BLaER1 (cell line): ENCODE results near the gene CGAS.
"Not testable (repeated sequence)": the region's sequence is repeated elsewhere in the genome, so short reads cannot be mapped to it uniquely, and the experiment has no call there.

Experiments
- H3K27ac ChIP-seq: shearing (Covaris generic); formaldehyde crosslinking; 2 replicates; pipeline ENCODE4 v1.8.1; 2022
- H3K27me3 ChIP-seq: shearing (Covaris generic); formaldehyde crosslinking; 2 replicates; pipeline ENCODE4 v1.8.1; 2022
- H3K36me3 ChIP-seq: shearing (Covaris generic); formaldehyde crosslinking; 2 replicates; pipeline ENCODE4 v1.8.1; 2022
- H3K4me1 ChIP-seq: shearing (Covaris generic); formaldehyde crosslinking; 2 replicates; pipeline ENCODE4 v1.8.1; 2022
- H3K4me2 ChIP-seq: shearing (Covaris generic); formaldehyde crosslinking; 2 replicates; pipeline ENCODE4 v1.8.1; 2022
- H3K4me3 ChIP-seq: shearing (Covaris generic); formaldehyde crosslinking; 2 replicates; pipeline ENCODE4 v1.8.1; 2022
- H3K9ac ChIP-seq: shearing (Covaris generic); formaldehyde crosslinking; 2 replicates; pipeline ENCODE4 v1.8.1; 2022
- H3K9me3 ChIP-seq: shearing (Covaris generic); formaldehyde crosslinking; 2 replicates; pipeline ENCODE4 v1.8.1; 2022
- H4K20me1 ChIP-seq: shearing (Covaris generic); formaldehyde crosslinking; 2 replicates; pipeline ENCODE4 v1.8.1; 2022
- Cebpa-rat ChIP-seq: shearing (Covaris generic); IDR thresholded peaks from 2 replicates; pipeline ENCODE4 v1.8.1; 2022

Gene CGAS

DNA sequence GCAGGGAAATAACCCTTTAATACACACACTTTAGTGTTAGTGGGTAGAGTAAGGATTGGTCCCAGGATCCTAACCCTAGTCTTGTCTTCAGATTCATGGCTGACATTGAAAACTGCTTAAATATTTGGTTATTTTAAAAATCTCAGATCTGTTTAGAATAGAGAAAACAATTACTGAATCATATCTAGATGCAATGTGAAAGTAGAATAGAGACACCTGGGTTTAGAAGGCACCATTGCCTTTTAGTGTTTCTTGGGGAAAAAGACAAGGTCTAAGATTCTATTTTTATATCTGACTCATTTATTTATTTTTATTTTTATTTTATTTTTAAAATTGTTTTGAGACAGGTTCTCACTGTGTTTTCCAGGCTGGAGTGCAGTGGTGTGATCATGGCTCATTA, 51.4 kb downstream of the CGAS start:
- TF ChIP-seq Cebpa-rat = no peak
- H3K4me2 ChIP-seq = no peak overlapping the region
- no peaks in the 10 kb centered on the region for H3K27me3 ChIP-seq
- H3K36me3 ChIP-seq = no peaks in the 10 kb centered on the region
- no peaks in the 10 kb centered on the region for H3K9me3 ChIP-seq
- H3K9ac ChIP-seq = no peak overlapping the region
- H3K4me1 ChIP-seq = no peaks in the 10 kb centered on the region
- H3K27ac ChIP-seq = no peak overlapping the region
- no peaks in the 10 kb centered on the region for H4K20me1 ChIP-seq
- H3K4me3 ChIP-seq = no peak overlapping the region

DNA sequence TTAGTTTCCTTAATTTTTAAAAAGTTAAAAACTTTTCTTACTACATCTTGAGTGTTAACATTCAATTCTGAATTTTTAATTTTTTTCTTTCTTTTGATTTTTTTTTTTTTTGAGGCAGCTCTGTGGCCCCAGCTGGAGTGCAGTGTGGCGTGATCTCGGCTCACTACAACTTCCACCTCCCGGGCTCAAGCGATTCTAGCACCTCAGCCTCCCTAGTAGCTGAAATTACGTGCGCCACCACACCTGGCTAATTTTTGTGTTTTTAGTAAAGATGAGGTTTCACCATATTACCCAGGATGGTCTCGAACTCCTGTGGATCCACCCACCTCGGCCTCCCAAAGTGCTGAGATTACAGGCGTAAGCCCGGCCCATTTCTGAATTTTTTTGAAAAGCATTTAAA, 56.2 kb downstream of the CGAS start:
- TF ChIP-seq Cebpa-rat = no peak
- 0 out of 2 replicates have a peak, but pooled peaks cover 5% of the 10 kb centered on the region for H3K36me3 ChIP-seq
- H3K9ac ChIP-seq = no peak overlapping the region
- no peak overlapping the region for H3K4me3 ChIP-seq
- H4K20me1 ChIP-seq = no peaks in the 10 kb centered on the region
- peaks cover 16% of the 10 kb centered on the region for H3K9me3 ChIP-seq
- H3K27me3 ChIP-seq = no peaks in the 10 kb centered on the region
- no peak overlapping the region for H3K4me2 ChIP-seq
- no peak overlapping the region for H3K27ac ChIP-seq
- no peaks in the 10 kb centered on the region for H3K4me1 ChIP-seq

DNA sequence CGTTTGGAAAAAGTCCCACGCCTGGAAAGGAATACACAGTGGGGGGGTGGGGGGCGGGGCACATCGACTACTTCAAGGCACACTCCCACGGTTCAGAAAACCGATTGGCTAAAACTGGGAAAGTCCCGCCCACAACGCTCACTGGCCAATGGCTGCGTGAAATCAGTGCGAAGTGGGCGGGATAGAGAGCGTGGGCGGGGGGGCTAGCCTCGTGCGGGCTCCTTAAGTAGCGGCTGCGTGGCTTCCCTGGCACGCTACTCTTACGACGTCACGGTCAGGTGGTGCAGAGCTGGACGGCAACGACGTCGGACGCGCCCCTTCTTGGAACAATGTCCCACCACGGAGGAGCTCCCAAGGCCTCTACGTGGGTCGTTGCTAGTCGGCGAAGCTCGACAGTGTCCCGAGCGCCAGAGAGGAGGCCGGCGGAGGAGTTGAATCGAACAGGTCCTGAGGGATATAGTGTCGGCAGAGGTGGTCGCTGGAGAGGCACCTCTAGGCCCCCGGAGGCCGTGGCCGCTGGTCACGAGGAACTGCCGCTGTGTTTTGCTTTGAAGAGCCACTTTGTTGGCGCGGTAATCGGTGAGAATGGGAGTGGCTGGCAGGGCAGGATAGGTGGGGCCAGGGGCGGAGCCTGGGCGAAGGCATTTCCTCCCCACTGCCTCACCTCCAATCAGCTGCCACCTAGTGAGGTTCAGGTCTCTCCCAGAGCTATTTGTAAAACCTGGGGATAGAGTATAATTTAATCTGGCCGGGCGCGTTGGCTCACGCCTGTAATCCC, 57.3 kb downstream of the CGAS start, which contains the start of gene DDX43:
TSS of gene DDX43 (plus strand) at position 252 of the 778 bp plus-strand sequence. CDS start at position 330, 78 bp downstream.
- Histone ChIP-seq H3K36me3 (0 out of 2 replicates have a peak, but pooled peaks cover 5% of the 10 kb centered on the region), H3K4me1 (no peaks in the 10 kb centered on the region), H3K4me3 (no peak within 1 kb of the TSS), H3K4me2 (no peak within 1 kb of the TSS), H3K9ac (no peak within 1 kb of the TSS), H3K27me3 (peaks cover 4% of the 10 kb centered on the region; the same call in 1 of the 2 replicates), H3K27ac (no peak within 1 kb of the TSS), H3K9me3 (peaks cover 16% of the 10 kb centered on the region), H4K20me1 (no peaks in the 10 kb centered on the region)
- TF ChIP-seq Cebpa-rat = no peak

DNA sequence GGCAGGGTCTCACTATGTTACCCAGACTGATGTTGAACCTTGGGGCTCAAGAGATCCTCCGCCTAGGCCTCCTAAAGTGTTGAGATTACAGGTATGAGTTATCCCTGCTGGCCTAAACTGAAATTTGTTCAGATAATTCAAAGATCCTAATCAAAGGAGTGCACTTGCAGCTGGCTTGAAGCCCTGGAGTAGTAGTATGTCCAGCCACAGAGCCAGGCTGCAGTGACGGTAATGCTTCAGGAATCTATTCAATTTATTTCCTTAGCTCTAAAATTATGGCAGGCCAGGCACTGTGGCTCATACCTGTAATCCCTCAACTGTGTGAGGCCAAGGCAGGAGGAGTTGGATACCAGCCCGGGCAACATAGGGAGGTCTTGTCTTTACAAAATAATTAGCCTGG, 58.8 kb downstream of the CGAS start:
- H3K4me1 ChIP-seq = peaks cover 7% of the 10 kb centered on the region; the same call in 1 of the 2 replicates
- H3K9me3 ChIP-seq = peaks cover 16% of the 10 kb centered on the region
- no peak overlapping the region for H3K4me2 ChIP-seq
- no peak overlapping the region for H3K27ac ChIP-seq
- H3K9ac ChIP-seq = no peak overlapping the region
- TF ChIP-seq Cebpa-rat = no peak
- H3K27me3 ChIP-seq = peaks cover 18% of the 10 kb centered on the region
- H3K4me3 ChIP-seq = no peak overlapping the region
- 0 out of 2 replicates have a peak, but pooled peaks cover 5% of the 10 kb centered on the region for H3K36me3 ChIP-seq
- H4K20me1 ChIP-seq = no peaks in the 10 kb centered on the region

DNA sequence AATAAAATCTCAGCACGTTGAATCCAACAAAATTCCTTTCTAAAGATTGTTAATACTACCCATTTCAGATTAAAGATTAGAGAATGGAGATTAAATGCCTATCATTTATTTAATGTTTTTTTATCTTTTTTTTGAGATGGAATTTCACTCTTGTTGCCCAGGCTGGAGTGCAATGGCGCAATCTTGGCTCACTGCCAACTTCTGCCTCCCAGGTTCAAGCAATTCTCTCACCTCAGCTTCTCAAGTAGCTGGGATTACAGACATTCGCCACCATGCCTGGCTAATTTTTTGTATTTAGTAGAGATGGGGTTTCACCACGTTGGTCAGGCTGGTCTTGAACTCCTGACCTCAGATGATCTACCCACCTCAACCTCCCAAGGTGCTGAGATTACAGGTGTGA, 59.9 kb downstream of the CGAS start:
- not testable (repeated sequence) for H4K20me1 ChIP-seq, H3K36me3 ChIP-seq, H3K9ac ChIP-seq, H3K4me1 ChIP-seq, H3K4me3 ChIP-seq, H3K4me2 ChIP-seq, H3K27ac ChIP-seq
- H3K9me3 ChIP-seq = peaks cover 16% of the 10 kb centered on the region
- peaks cover 25% of the 10 kb centered on the region for H3K27me3 ChIP-seq

DNA sequence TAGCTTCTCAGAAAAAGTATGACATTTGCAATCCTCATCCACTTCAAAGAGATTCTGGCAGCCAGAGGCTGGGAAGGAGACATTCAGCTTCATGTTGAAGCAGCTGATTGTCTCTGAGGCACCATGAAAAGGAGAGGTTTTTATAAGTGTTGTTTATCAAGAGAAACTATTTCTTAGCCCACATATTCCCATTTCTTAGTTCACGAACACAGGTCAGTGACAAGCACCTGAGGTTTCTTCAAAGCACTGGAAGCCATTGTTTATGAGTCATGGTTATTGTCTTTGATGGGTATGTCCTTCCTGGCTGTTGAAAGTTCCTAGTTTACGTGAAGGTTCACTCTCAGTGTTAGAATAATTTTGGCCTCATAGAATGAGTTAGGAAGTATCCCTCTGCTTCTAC, 60.4 kb downstream of the CGAS start:
- peaks cover 25% of the 10 kb centered on the region for H3K27me3 ChIP-seq
- no peak overlapping the region for H3K4me2 ChIP-seq
- no peak for TF ChIP-seq Cebpa-rat
- H3K36me3 ChIP-seq = 0 out of 2 replicates have a peak, but pooled peaks cover 5% of the 10 kb centered on the region
- H3K9me3 ChIP-seq = peaks cover 16% of the 10 kb centered on the region
- peaks cover 7% of the 10 kb centered on the region; the same call in 1 of the 2 replicates for H3K4me1 ChIP-seq
- no peak overlapping the region for H3K9ac ChIP-seq
- H3K27ac ChIP-seq = no peak overlapping the region
- no peak overlapping the region for H3K4me3 ChIP-seq
- H4K20me1 ChIP-seq = no peaks in the 10 kb centered on the region

DNA sequence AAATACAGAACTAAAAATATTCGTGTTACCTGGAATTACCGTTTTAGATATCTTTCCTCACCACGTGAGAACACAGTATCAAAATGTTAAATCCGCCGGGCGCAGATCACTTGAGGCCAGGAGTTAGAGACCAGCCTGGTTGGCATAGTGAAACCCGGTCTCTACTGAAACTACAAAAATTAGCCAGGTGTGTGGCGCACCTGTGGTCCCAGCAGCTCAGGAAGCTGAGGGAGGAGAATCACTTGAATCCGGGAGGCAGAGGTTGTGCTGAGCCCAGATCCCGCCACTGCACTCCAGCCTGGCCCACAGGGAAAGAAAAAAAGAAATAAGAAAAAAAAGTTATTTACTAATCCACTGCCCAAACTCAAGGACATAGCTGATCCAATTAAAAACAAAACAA, 62.2 kb downstream of the CGAS start:
- H3K27ac ChIP-seq = no peak overlapping the region
- H3K4me1 ChIP-seq = peaks cover 7% of the 10 kb centered on the region; the same call in 1 of the 2 replicates
- no peak overlapping the region for H3K4me3 ChIP-seq
- 0 out of 2 replicates have a peak, but pooled peaks cover 3% of the 10 kb centered on the region for H3K36me3 ChIP-seq
- no peaks in the 10 kb centered on the region for H4K20me1 ChIP-seq
- 0 out of 2 replicates have a peak overlapping the region, but pooled peaks have one; percentile 17 for H3K4me2 ChIP-seq
- no peak overlapping the region for H3K9ac ChIP-seq
- H3K27me3 ChIP-seq = peaks cover 25% of the 10 kb centered on the region
- peaks cover 11% of the 10 kb centered on the region for H3K9me3 ChIP-seq
- no peak for TF ChIP-seq Cebpa-rat

DNA sequence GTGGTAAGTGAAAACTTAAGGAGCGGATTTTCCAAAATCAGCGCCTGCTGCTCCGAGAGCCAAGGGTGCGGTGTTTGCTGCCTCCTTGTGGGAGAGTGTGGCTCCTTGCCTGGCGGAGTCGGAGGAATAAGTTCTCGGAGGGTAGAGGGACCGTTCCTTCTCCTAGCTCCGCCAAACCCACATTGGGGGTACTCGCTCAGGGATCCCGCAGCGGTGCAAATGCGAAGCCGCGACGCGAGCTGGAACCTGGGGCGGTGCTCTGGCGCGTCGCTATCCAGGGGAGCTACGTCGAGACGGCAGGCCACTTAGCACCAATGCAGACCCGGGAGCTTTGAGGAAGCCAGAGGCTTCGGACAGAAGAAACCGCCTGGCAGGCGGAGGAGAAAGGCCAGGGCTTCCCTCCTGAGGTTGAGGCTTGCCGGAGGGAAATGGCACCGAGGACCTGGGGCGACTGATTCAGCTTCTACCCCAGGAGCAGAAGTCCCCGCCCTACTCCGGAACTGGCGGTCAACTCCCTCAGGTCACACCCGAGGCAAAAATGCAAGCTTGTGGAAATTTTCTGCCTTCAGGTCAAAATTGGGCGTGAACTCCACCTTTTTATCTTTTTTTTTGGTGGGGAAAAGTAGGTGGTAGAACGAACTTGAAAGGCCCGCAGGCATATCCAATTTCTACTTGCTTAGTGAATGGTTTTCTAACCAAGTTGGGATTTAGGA, 63.1 kb downstream of the CGAS start:
- peaks cover 25% of the 10 kb centered on the region for H3K27me3 ChIP-seq
- 0 out of 2 replicates have a peak, but pooled peaks cover 2% of the 10 kb centered on the region for H3K9me3 ChIP-seq
- H3K9ac ChIP-seq = peak overlapping the region; percentile 32; the same call in 1 of the 2 replicates
- no peak overlapping the region for H3K27ac ChIP-seq
- H3K4me3 ChIP-seq = peak overlapping the region; percentile 62
- no peak for TF ChIP-seq Cebpa-rat
- H4K20me1 ChIP-seq = no peaks in the 10 kb centered on the region
- peaks cover 7% of the 10 kb centered on the region; the same call in 1 of the 2 replicates for H3K4me1 ChIP-seq
- no peaks in the 10 kb centered on the region for H3K36me3 ChIP-seq
- H3K4me2 ChIP-seq = peak overlapping the region; percentile 83

DNA sequence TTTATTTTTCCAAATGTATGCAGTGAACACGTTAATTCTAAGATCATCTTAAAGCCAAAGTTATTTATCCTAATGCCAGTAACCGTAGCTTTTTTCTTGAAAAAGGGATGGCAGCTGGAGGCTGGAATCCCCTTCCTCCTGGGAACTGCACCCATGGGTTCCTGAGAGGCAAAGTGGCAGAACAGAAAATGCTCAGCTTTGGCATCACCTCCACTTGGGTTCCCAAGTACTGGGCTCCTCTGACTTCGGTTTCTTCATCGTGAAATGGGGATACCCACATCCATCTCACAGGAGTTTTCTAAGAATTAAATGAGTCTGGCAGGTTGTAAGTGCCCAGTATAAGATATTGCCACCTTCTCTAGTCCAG, 63.7 kb downstream of the CGAS start:
- peaks cover 7% of the 10 kb centered on the region; the same call in 1 of the 2 replicates for H3K4me1 ChIP-seq
- H3K36me3 ChIP-seq = no peaks in the 10 kb centered on the region
- no peaks in the 10 kb centered on the region for H3K9me3 ChIP-seq
- peaks cover 25% of the 10 kb centered on the region for H3K27me3 ChIP-seq
- no peaks in the 10 kb centered on the region for H4K20me1 ChIP-seq
- H3K4me2 ChIP-seq = peak overlapping the region; percentile 83
- H3K27ac ChIP-seq = no peak overlapping the region
- H3K4me3 ChIP-seq = peak overlapping the region; percentile 62
- H3K9ac ChIP-seq = peak overlapping the region; percentile 32; the same call in 1 of the 2 replicates
- TF ChIP-seq Cebpa-rat = no peak
